Gastroesophageal sphincter (tissue), 4 donors: ENCODE measurements around the gene TNXB. TPM values are rescaled to one million over a fixed set of nuclear protein-coding genes. Genes with fewer than 3 reads are reported as not detected.
"Not testable (repeated sequence)": the region's sequence is repeated elsewhere in the genome, so short reads cannot be mapped to it uniquely, and the experiment has no call there.

ENCODE experiments used
- ATAC-seq: fragments of 150-250 bp; one replicate; pipeline ENCODE4 v1.9.1; 2016; ENCODE audit warnings: mild to moderate bottlenecking, moderate library complexity
- H3K27ac ChIP-seq, 4 donors: fragments of 200-600 bp; sonication (generic) in 3 of 4; 1 replicate in 3 of 4; 2 replicates in 1 of 4; pipeline ENCODE4 v1.5.1; 2016 to 2019
- H3K27me3 ChIP-seq: fragments of 200-600 bp; sonication (generic); one replicate; pipeline ENCODE4 v1.5.1; 2019
- H3K36me3 ChIP-seq, 2 donors: fragments of 200-600 bp; sonication (generic); one replicate each; pipeline ENCODE4 v1.5.1; 2019; ENCODE audit warnings: control low read depth in 1 of 2
- H3K4me1 ChIP-seq, 3 donors: fragments of 200-600 bp; sonication (generic); 1 replicate in 2 of 3; 2 replicates in 1 of 3; pipeline ENCODE4 v1.5.1; 2016 to 2019; ENCODE audit warnings: control low read depth in 2 of 3
- H3K4me3 ChIP-seq, 2 donors: fragments of 200-600 bp; sonication (generic); one replicate each; pipeline ENCODE4 v1.5.1; 2019; ENCODE audit warnings: mild to moderate bottlenecking in 1 of 2, moderate library complexity in 1 of 2
- H3K9me3 ChIP-seq, 3 donors: fragments of 200-600 bp; sonication (generic); one replicate each; pipeline ENCODE4 v1.5.1; 2017 to 2019; ENCODE audit warnings: control low read depth in 2 of 3
- EP300 ChIP-seq: sonication (generic); formaldehyde crosslinking; IDR thresholded peaks from one replicate; pipeline ENCODE4 v1.6.1; 2017; ENCODE audit warnings: antibody characterized with exemption, mild to moderate bottlenecking
- POLR2A ChIP-seq, 2 donors: fragments of 450-650 bp; IDR thresholded peaks; one replicate each; pipeline ENCODE4 v1.6.1; 2017; ENCODE audit warnings: antibody characterized with exemption in 2 of 2, mild to moderate bottlenecking in 2 of 2, moderate library complexity in 1 of 2
- POLR2AphosphoS5 ChIP-seq: sonication (generic); formaldehyde crosslinking; IDR thresholded peaks from one replicate; pipeline ENCODE4 v1.6.1; 2017; ENCODE audit warnings: antibody characterized with exemption
- WGBS, 2 donors: methylation state at CpG; one replicate each; pipeline ENCODE4 v1.1.5; 2018; ENCODE audit warnings: low coverage in 1 of 2; 5-methylcytosine and 5-hydroxymethylcytosine counted together
- total RNA-seq, 4 donors: library from RNA; depleted of rRNA; stranded (reverse); fragments of >200 nt; gene quantifications; one replicate each; pipeline ENCODE4 v1.1.0, GENCODE V29; 2016
- TF ChIP-seq, protein P1 (sequence below), 4 experiments: fragments of 200-600 bp in 2 of 4; fragments of 450-650 bp in 2 of 4; sonication (generic) in 1 of 4; IDR thresholded peaks; one replicate each; pipeline ENCODE4 v1.5.1; 2017 to 2019; ENCODE audit warnings: antibody characterized with exemption in 4 of 4, mild to moderate bottlenecking in 2 of 4, moderate library complexity in 2 of 4

TNXB gene
- total RNA-seq, 4 donors from 2014 or later: 148 to 394 (median 190) TPM

GRCh38 chr6:32146687-32147086 is 37.5 kb upstream of the TNXB start:
- WGBS, 2 donors: 29 to 36% methylated on average over 4 of the region's 4 CpGs

GRCh38 chr6:32146287-32146686 is 37.1 kb upstream of the TNXB start:
- Histone ChIP-seq H3K9me3 (no peaks in the 10 kb centered on the region), H3K4me3 (no peak overlapping the region), H3K27me3 (no peaks in the 10 kb centered on the region), H3K36me3 (peaks cover 0 to 18% of the 10 kb centered on the region in 2 donors), H3K4me1 (peaks cover 0 to 20% (median 7%) of the 10 kb centered on the region in 3 donors), H3K27ac (no peak overlapping the region)
- 80 to 88% methylated on average over 1 of the region's 1 CpG for WGBS, 2 donors
- TF ChIP-seq, protein P1, sequence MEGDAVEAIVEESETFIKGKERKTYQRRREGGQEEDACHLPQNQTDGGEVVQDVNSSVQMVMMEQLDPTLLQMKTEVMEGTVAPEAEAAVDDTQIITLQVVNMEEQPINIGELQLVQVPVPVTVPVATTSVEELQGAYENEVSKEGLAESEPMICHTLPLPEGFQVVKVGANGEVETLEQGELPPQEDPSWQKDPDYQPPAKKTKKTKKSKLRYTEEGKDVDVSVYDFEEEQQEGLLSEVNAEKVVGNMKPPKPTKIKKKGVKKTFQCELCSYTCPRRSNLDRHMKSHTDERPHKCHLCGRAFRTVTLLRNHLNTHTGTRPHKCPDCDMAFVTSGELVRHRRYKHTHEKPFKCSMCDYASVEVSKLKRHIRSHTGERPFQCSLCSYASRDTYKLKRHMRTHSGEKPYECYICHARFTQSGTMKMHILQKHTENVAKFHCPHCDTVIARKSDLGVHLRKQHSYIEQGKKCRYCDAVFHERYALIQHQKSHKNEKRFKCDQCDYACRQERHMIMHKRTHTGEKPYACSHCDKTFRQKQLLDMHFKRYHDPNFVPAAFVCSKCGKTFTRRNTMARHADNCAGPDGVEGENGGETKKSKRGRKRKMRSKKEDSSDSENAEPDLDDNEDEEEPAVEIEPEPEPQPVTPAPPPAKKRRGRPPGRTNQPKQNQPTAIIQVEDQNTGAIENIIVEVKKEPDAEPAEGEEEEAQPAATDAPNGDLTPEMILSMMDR (IDR thresholded peaks at IDR 0.05): no peak
- TF ChIP-seq POLR2A (IDR thresholded peaks at IDR 0.05) (no peak), POLR2AphosphoS5 (no peak), EP300 (no peak)
- ATAC-seq: no peak

More at GRCh38 chr6:32146687-32147086, 37.5 kb upstream of the TNXB start:
- H3K27me3 ChIP-seq: no peaks in the 10 kb centered on the region
- peaks cover 0 to 24% (median 7%) of the 10 kb centered on the region in 3 donors for H3K4me1 ChIP-seq
- TF ChIP-seq, protein P1 (IDR thresholded peaks at IDR 0.05): no peak
- TF ChIP-seq POLR2A (IDR thresholded peaks at IDR 0.05): no peak
- TF ChIP-seq POLR2AphosphoS5: no peak
- TF ChIP-seq EP300: no peak
- H3K36me3 ChIP-seq: peaks cover 0 to 18% of the 10 kb centered on the region in 2 donors
- H3K9me3 ChIP-seq: no peaks in the 10 kb centered on the region
- no peak overlapping the region for H3K4me3 ChIP-seq
- no peak for ATAC-seq
- no peak overlapping the region for H3K27ac ChIP-seq

- H3K36me3 ChIP-seq: peaks cover 0 to 13% of the 10 kb centered on the region in 2 donors
- not testable (repeated sequence) for H3K27ac ChIP-seq, H3K4me3 ChIP-seq, ATAC-seq, H3K9me3 ChIP-seq, H3K4me1 ChIP-seq, H3K27me3 ChIP-seq
- WGBS, 2 donors: 77 to 91% methylated on average over 6 to 7 of the region's 7 CpGs
Measured at GRCh38 chr6:32144238-32144637, 35.1 kb upstream of the TNXB start.

GRCh38 chr6:32140420-32141046 is 31.4 kb upstream of the TNXB start:
- H3K9me3 ChIP-seq: no peaks in the 10 kb centered on the region
- TF ChIP-seq POLR2A (IDR thresholded peaks at IDR 0.05): no peak
- no peak for TF ChIP-seq POLR2AphosphoS5
- TF ChIP-seq EP300: no peak
- TF ChIP-seq, protein P1 (IDR thresholded peaks at IDR 0.05): no peak
- no peak for ATAC-seq
- no peaks in the 10 kb centered on the region for H3K4me1 ChIP-seq
- H3K27me3 ChIP-seq: no peaks in the 10 kb centered on the region
- no peaks in the 10 kb centered on the region for H3K36me3 ChIP-seq
- H3K4me3 ChIP-seq: no peak overlapping the region
- no peak overlapping the region for H3K27ac ChIP-seq
- 56 to 100% methylated on average over 1 to 5 of the region's 5 CpGs for WGBS, 2 donors

DNA sequence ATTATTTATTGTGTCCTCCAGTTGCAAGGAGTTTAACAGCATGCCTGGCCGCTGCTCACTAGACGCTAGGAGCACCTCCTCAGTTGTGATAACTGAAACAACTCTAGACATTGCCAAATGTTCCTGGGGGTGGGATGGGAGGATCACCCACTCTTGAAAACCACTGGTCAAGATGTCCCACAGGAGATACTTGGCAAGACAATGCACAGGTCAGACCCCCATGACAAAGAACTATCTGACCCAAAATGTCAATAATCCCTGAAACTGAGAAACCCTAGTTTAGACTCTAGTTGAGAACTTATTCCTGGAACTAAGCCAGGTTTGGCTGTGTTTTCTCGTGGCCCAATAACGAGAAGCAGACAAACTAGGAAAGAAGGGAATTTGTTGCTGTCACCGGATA is 30.5 kb upstream of the TNXB start:
- H3K36me3 ChIP-seq: no peaks in the 10 kb centered on the region
- TF ChIP-seq, protein P1 (IDR thresholded peaks at IDR 0.05): no peak
- no peak for TF ChIP-seq POLR2A (IDR thresholded peaks at IDR 0.05)
- TF ChIP-seq EP300: no peak
- TF ChIP-seq POLR2AphosphoS5: no peak
- H3K4me1 ChIP-seq: no peaks in the 10 kb centered on the region
- 27 to 41% methylated on average over 3 to 5 of the region's 5 CpGs for WGBS, 2 donors
- H3K27ac ChIP-seq: no peak overlapping the region
- ATAC-seq: no peak
- no peaks in the 10 kb centered on the region for H3K9me3 ChIP-seq
- no peak overlapping the region for H3K4me3 ChIP-seq
- H3K27me3 ChIP-seq: no peaks in the 10 kb centered on the region
